HG03558 (cell line): ENCODE data around the gene DBF4.
A peak's percentile ranks its signal among the peaks of the same experiment; 100 is the strongest.
"Not testable (repeated sequence)": the region's sequence is repeated elsewhere in the genome, so short reads cannot be mapped to it uniquely, and the experiment has no call there.

ENCODE experiments used
- ATAC-seq: cut with Tn5 transposase; IDR thresholded peaks from one replicate; pipeline ENCODE4 v1.9.1; 2021; ENCODE audit warnings: moderate number of reproducible peaks; ENCODE audit not compliant: unreplicated experiment; ENCODE audit errors: extremely low read depth

The DBF4 gene, protein sequence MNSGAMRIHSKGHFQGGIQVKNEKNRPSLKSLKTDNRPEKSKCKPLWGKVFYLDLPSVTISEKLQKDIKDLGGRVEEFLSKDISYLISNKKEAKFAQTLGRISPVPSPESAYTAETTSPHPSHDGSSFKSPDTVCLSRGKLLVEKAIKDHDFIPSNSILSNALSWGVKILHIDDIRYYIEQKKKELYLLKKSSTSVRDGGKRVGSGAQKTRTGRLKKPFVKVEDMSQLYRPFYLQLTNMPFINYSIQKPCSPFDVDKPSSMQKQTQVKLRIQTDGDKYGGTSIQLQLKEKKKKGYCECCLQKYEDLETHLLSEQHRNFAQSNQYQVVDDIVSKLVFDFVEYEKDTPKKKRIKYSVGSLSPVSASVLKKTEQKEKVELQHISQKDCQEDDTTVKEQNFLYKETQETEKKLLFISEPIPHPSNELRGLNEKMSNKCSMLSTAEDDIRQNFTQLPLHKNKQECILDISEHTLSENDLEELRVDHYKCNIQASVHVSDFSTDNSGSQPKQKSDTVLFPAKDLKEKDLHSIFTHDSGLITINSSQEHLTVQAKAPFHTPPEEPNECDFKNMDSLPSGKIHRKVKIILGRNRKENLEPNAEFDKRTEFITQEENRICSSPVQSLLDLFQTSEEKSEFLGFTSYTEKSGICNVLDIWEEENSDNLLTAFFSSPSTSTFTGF

DNA sequence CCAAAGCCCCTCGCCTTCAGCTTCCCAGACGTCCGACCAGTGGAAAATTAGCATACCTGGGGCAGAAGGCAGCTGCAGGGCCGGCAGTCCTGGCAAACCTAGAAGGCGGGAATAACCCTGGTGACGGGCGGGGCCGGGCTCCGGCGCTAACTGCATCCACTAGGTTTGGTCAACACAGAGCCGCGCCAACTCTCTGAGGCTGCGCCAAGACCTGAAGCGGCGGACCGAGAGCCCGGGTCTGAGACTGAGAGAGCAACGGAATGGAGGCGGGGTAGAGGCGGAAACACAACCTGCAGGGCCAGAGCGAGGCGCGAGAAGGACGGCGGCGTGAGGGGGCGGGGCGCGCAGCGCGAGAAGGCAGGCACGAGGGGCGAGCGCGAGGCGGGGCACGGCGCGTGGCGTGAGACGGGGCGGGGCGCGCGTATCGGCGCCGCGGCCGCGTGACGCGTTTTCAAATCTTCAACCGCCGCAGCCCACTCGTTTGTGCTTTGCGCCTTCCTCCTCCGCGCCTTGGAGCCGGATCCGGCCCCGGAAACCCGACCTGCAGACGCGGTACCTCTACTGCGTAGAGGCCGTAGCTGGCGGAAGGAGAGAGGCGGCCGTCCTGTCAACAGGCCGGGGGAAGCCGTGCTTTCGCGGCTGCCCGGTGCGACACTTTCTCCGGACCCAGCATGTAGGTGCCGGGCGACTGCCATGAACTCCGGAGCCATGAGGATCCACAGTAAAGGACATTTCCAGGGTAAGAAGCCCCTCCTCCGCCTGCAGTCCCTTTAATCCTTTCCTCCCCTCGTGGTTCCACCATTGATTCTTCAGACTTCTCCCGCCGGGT, at the start of gene DBF4, which contains the start of gene SLC25A40:
Gene DBF4 (plus strand): TSS at position 454 of the 829 bp plus-strand sequence. CDS start 240 bp downstream, at position 694.
Gene SLC25A40 (minus strand): TSS at position 321 of the 829 bp plus-strand sequence. CDS start 17,633 bp downstream, outside the sequence.
- ATAC-seq: peak; percentile 79

DNA sequence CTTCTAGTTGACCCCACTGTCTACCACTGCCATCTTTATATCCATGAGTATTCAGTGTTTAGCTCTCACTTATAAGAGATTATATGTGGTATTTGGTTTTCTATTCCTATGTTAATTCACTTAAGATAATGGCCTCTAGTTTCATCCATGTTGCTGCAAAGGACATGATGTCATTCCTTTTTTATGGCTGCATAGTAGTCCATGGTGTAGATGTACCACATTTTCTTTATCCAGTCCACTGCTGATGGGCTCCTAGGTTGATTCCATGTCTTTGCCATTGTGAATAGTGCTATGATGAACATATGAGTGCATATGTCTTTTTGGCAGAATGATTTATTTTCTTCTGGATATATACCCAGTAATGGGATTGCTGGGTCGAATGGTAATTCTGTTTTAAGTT, 47.9 kb upstream of the DBF4 start:
- ATAC-seq: not testable (repeated sequence)

DNA sequence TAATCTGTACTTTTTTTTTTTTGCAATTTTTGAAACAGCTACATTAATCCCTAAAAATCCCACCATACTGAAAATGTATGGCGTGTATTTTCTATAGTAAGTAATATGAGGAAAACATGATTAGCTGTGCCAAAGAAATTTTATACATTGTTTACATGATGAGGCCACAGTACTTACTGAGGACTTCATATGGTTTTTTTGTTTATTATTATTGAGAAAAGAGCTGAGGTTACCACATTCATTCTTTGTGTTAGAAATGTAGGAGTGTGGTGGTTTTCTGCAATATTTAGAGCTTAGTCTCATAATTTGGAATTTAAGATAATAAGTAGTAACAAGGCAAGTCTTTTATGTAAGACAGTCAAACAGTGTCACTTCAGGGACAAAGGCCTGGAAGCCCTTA, 45.2 kb upstream of the DBF4 start:
- no peak for ATAC-seq

DNA sequence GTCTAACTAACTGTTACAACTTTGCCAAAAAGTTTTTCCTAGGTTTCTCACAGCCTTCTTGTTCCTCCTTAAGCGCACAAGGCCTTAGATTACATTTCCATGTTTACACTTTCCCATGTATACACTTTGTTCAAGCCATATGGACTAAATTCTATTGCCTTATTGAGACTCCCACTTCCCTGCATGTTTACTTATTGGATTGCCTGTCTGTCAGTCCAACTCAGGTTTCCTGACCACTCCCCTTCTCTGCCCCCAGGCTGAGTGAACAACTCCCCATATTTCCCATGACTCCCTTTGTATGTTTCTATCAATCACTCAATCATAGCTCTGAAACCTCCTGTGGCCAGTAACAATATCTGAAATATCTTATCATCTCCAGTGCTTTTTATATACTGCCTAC, 43.2 kb upstream of the DBF4 start:
- ATAC-seq: no peak

DNA sequence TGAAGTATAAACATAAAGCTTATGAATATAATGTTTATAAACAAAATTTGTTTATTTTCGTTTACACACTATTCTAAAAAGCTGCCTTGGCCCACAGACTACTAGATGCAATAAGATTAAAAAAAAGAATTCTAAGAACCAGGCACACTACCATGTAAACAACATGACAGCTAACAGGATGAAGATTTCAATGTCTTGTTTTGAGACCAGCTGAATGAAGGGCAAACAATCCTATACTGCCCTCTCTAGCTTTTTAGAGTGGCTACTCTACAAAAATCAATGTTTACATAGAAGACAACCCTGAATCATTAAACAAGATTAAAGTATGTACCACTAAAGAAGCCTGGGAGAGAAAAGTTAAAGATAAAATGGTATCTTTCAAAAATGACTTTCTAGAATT, 38.7 kb upstream of the DBF4 start:
- no peak for ATAC-seq

DNA sequence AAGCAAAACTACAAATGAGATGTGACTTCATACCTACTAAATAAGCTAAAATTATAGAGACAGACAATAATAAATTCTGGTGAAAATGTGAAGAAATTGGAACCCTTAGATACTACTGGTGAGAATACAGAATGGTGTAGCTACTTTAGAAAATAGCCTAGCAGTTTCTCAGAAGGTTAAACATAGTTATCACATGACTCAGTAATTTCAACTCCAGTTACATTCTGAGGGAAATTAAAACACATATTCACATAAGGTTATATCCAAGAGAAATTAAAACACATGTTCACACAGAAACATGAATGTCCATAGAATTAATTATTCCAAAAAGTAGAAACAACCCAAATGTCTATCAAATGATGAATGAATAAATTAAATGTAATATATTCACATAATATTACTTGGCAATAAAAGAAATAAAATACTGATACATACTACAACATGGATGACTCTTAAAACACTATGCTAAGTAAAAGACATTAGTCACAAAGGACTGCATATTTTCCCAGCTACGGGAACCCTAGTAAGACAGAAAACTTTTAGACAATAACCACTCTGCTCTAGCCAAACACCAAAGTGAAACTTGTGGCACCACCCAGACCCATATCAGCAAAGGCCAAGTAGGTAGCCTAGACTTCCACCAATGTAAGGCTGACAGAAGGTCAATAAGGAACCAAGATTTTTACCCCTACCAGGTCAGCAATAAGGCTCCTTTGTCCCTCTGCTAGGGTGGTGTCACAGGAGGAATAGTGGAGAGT, 25.3 kb upstream of the DBF4 start:
- no peak for ATAC-seq

DNA sequence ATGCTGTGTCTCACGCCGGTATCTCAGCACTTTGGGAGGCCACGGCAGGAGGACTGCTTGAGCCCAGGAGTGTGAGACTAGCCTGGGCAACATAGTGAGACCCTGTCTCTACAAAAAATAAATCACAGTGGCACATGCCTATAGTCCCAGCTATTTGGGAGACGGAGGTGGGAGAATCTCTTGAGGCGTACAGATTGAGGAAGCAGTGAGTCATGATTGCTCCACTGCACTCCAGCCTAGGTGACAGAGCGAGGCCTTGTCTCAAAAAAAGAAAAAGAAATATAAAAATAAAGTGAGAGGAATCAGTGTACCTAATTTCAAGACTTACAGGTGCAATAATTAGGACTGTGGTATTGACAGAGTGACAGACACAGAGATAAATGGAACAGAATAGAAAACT, 24.0 kb upstream of the DBF4 start:
- ATAC-seq: no peak

DNA sequence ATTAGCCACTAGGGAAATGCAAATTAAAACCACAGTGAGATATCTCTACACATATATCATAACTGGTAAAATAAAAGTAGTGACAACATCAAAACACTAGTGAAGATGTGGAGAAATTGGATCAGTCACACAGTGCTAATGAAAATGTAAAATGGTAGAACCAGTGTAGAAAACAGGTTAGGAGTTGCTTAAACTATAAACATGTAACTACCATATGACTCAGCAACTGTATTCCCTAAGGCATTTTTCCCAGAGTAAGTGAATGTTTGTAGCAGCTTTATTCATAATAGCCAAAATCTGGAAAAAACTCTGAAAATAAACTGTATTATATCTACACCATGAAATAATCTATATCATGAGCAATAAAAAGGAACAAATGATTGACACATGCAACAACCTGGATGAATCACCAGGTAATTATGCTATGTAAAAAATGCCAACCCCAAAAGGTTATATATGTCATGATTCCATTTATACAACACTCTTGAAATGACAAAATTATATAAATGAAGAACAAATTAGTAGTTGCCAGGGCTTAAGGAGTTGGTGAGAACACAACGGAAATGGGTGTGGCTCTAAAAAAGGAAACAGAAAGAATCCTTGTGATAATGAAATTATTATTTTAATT, 22.9 kb upstream of the DBF4 start:
- ATAC-seq: no peak

DNA sequence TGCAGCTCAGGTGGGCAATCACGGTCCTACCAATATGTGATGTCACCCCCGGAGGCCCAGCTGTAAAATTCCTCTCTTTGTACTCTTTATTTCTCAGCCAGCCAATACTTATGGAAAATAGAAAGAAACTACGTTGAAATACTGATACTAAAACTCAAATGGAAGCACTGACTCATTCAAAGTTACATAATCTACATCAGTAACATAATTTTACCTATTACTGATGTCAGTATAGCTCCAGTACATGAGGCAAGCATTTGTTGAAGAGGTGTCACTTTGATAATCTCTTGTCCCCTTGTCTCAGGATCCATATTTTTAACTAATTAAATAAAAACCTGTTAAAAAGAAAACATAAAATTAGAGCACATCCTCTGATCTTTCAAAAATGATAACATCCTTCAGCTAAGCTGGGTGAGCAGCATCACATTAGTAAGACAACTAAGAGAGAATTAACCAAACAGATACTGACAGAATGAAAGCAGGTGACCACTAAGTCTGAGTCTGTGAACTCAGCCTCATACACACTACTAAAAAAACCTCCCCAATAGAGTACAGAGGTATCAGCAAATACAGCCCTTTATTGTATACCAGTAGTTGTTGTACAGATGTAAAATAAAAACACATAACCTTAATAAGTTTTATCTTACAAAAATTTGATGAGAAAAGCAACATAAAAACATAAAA, 17.7 kb upstream of the DBF4 start:
- no peak for ATAC-seq

DNA sequence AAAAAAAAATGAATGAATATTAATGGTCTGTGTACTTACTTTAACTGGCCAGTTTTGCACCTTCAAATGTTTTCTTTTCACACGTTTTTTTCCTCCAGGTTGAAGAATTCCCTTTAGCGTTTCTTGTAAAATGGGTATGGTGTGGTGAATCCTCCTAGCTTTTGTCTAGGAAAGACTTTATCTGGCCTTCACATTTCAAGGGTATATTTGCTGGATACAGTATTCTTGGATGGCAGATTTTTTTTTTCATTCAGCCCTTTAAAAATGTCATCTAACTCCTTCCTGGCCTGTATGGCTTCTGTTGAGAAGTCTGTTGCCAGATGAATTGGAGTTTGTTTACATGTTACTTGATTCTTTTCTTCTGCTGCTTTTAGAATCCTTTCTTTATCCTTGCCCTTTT, 10.2 kb upstream of the DBF4 start:
- no peak for ATAC-seq

DNA sequence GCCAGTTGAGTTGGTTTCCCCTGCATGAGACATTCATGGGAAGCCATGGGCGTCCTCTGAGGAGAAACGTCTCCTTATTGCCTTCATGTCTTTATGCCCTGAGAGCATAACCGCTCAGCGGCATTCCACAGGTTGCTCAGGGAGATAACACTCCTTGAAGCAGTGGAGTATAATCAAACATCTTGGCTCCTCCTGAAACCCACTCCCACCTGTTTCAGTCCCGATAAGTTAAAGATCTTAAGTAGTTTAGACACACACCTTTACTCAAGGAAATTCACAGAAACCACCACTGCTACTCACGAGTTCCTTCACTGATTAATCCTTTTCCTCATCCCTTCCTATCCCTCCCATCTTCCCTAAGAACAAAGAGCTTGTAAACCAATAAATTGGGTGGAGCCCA, 9.8 kb upstream of the DBF4 start:
- ATAC-seq: not testable (repeated sequence)

DNA sequence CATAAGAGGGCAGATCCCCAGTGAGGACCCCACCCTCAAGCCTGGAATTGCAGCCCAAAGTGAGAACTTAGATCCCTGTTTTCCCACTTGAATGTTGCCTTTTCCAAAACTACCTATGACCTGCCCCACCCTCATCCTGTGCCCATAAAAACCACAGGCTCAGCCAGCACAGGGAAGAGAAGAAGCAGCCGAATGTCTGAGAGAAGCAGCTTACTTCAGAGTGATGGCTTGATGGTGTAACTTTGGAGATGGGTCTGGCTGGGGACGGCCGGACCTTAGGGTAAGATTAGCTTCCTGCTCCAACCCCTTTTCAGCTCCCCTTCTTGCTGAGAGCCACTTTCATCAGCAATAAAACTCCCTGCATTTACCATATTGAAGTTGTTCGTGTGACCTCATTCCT, 5.8 kb upstream of the DBF4 start:
- no peak for ATAC-seq

DNA sequence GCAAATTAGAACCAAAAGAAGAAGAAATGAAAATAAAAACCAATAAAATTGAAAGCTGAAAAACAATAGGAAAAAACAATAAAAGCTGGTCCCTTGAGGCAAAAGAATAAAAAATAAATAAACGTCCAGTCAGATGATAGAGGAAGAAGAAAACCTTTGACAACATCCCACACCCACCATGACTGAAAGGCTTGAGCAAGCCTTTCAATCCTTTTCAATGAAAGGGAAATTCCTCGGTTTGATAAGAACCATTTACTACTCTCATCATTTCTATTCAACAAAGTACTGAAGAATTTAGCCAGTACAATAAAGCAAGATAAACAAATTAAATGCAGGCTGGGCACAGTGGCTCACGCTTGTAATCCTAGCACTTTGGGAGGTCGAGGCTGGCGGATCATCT, 3.9 kb upstream of the DBF4 start:
- no peak for ATAC-seq

DNA sequence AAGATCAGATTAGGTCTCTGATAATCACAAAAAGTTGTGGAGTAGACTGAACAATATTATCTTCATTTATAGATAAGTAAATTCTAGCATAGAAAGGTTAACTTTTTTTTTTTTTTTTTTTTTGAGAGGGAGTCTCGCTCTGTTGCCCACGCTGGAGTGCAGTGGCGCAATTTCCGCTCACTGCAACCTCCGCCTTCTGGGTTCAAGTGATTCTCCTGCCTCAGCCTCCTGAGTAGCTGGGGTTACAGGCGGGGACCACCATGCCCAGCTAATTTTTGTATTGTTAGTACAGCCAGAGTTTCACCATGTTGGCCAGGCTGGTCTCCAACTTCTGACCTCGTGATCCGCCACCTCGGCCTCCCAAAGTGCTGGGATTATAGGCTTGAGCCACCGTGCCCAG, 3.0 kb upstream of the DBF4 start:
- ATAC-seq: not testable (repeated sequence)

DNA sequence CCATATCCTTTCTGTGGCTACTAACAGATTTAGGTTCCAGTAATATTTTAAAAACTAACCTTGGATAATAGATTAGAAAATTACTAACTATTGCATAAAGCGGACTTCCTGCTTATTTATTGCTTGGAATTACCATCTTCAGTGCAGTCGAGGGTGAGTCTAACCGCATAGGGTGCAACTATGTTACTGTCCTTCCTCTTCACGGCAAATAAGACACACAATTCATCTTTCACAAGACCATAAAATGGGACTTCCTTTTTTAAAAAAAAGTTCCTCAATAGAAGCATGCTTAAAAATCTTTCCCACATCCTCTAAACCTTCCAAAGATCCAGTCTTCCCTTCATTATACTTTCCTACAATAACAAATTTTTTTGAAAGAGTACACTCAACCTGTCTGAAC, 2.2 kb upstream of the DBF4 start:
- ATAC-seq: no peak

DNA sequence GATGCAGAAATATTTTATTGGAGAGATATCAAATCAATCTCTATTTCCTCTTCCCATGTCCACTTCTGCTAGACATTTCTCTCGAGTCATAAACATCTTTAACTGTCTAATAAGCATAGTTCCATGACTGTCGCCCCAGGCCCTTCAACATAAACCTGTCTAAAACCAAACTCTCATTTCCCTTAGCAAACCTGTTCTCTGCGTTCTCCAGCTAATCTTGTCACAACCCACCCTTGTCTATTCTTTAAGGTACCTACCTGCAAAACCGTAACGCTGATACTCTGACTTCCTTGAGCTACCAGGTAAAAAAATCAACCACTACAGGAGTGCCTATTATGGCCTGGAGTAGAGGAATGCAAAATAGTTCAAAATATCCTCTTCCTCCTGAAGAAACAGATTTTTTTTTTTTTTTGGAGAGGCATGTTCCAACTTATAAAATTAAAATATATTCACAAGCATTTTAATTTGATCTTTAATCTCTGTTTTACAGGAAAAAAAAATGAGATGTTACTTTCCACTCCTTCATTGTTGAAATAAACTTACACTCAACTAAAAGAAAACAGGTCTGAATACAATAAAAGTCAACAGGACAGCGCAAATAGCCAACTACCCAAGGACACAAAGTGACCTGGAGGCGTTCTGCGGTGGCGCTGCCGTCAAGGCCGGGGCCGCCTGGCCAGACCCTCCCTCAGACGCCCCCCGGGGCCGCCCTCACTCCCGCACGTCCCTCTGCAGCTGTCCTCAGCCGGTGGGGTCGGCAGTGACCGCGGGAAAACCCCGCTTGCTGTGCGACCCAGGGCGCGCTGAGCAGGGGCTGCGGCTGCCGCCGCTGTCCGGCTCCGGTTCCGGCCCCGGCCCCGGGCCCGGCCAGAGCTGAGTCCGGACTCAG, 898 bp upstream of the DBF4 start:
- ATAC-seq: peak; percentile 10

DNA sequence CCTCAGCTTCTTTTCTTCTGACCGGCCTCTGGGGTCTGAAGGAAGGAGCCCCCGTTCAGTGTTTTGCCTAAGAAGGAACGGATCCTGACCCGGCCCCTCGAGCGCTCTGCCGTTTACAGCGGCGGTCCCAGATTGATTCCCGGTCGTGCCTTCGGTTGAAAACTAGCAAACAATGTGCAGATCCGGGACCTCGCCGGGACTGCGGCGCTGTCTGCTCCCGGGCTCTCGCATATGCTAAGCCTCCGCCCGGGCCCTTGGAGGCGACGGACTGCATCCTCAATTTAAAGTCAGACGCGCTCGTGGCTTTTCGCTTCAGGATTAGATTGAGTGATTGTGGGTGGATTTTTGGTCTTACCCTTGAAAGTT, 559 bp downstream of the DBF4 start:
- no peak for ATAC-seq

DNA sequence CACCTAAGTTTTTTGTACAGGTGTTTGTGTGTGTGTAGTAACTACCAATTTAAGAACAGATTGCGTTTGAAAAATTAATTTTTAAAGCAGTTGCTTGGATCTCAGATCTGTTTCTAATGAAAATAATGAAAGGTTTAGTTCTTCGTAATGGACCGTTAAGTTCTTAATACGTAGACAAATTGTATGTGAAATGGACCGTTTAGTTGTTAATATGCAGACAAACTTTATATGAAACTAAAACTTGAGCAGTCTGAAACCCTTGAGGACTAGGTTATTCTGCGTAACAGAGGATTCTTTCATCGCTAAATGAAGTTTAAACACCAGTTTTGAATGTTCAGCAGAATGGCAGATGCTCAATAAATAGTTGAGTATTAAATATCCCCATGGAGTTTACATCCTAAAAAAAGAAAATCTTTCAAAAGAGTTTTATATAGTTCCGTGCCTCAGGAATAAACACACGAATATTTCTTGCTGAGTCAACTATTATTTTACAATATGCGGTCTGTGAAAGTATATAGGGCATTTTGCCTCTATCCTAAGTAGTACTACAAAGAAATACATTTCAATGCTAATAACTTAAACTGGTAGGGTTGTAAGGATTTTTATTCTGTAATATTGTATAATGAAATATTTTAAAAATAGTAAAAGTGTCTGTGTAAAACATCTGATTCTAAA, 1.2 kb downstream of the DBF4 start:
- ATAC-seq: no peak
